ENCODE measurements around the gene POMP.
"Not testable (repeated sequence)": the region's sequence is repeated elsewhere in the genome, so short reads cannot be mapped to it uniquely, and the experiment has no call there.

Gene POMP

GRCh38 chr13:28637714-28638355 is 21.1 kb upstream of the POMP start:
- no peak for DNase-seq (ENCODE audit: low read depth in 3 of 3)

GRCh38 chr13:28638756-28639155 is 20.2 kb upstream of the POMP start:
- DNase-seq (ENCODE audit: low read depth in 3 of 3) = no peak

- no peak for DNase-seq (ENCODE audit: low read depth in 3 of 3)
These were observed 17.9 kb upstream of the POMP start for GRCh38 chr13:28640861-28641599.

GRCh38 chr13:28641600-28641926 is 17.4 kb upstream of the POMP start:
- DNase-seq (ENCODE audit: low read depth in 3 of 3) = no peak

GRCh38 chr13:28650284-28650683 is 8.6 kb upstream of the POMP start:
- DNase-seq (ENCODE audit: low read depth in 3 of 3) = no peak

GRCh38 chr13:28651810-28652401 is 7.0 kb upstream of the POMP start:
- no peak for DNase-seq (ENCODE audit: low read depth in 3 of 3)

GRCh38 chr13:28653111-28653510 is 5.8 kb upstream of the POMP start:
- DNase-seq (ENCODE audit: low read depth in 3 of 3) = no peak

- DNase-seq (ENCODE audit: low read depth in 3 of 3) = no peak
These were observed 4.7 kb upstream of the POMP start for GRCh38 chr13:28654276-28654675.

GRCh38 chr13:28655561-28655960 is 3.4 kb upstream of the POMP start:
- no peak for DNase-seq (ENCODE audit: low read depth in 3 of 3)

- DNase-seq (ENCODE audit: low read depth in 3 of 3) = no peak
These were observed 969 bp upstream of the POMP start for GRCh38 chr13:28657784-28658538.

- no peak for DNase-seq (ENCODE audit: low read depth in 3 of 3)
These were observed 463 bp upstream of the POMP start for GRCh38 chr13:28658539-28658795.

GRCh38 chr13:28659621-28659970 is 666 bp downstream of the POMP start:
- DNase-seq (ENCODE audit: low read depth in 3 of 3) = no peak

- no peak for DNase-seq (ENCODE audit: low read depth in 3 of 3)
These were observed 8.1 kb downstream of the POMP start for GRCh38 chr13:28666897-28667488.

- no peak for DNase-seq (ENCODE audit: low read depth in 3 of 3)
These were observed 12.3 kb downstream of the POMP start for GRCh38 chr13:28671126-28671792.

- no peak for DNase-seq (ENCODE audit: low read depth in 3 of 3)
These were observed 19.9 kb downstream of the POMP start for GRCh38 chr13:28678809-28679208.

- no peak for DNase-seq (ENCODE audit: low read depth in 3 of 3)
These were observed 20.7 kb downstream of the POMP start for GRCh38 chr13:28679628-28680027.

- no peak for DNase-seq (ENCODE audit: low read depth in 3 of 3)
These were observed 21.6 kb downstream of the POMP start for GRCh38 chr13:28680541-28680940.

GRCh38 chr13:28683169-28683568 is 24.2 kb downstream of the POMP start:
- not testable (repeated sequence) for DNase-seq (ENCODE audit: low read depth in 3 of 3)

GRCh38 chr13:28684257-28684656 is 25.3 kb downstream of the POMP start:
- DNase-seq (ENCODE audit: low read depth in 3 of 3) = no peak

- DNase-seq (ENCODE audit: low read depth in 3 of 3) = no peak
These were observed 26.2 kb downstream of the POMP start for GRCh38 chr13:28685114-28685513.

- no peak for DNase-seq (ENCODE audit: low read depth in 3 of 3)
These were observed 27.0 kb downstream of the POMP start for GRCh38 chr13:28685892-28686291.

Data from stimulated activated CD4-positive, alpha-beta T cell treated with anti-CD3 and anti-CD28 coated beads, TNF-alpha, amount 100 ng/mL, for 4 hours (primary cell).